Measurements from ENCODE around the gene SLC35F3.

DNA sequence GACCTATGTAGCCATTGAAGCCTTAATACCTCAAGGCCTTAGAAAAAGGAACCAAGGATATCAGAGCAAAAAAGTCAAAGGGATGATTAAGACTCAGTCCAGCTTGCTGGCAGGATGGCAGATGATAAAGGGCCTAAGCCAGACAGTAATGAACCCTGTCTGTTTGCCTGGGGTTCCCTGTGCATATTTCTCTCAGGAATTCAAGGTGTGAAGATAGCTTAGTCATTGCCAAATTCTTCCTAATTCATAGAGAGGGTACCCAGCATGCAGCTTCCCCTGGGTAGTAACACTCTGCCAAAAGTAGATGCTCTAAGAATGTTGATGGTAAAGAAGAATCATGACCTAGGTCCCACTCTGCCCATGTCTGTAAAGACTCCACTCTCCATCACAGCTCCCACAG is 258.2 kb downstream of the SLC35F3 start:
- TF ChIP-seq, protein P1, sequence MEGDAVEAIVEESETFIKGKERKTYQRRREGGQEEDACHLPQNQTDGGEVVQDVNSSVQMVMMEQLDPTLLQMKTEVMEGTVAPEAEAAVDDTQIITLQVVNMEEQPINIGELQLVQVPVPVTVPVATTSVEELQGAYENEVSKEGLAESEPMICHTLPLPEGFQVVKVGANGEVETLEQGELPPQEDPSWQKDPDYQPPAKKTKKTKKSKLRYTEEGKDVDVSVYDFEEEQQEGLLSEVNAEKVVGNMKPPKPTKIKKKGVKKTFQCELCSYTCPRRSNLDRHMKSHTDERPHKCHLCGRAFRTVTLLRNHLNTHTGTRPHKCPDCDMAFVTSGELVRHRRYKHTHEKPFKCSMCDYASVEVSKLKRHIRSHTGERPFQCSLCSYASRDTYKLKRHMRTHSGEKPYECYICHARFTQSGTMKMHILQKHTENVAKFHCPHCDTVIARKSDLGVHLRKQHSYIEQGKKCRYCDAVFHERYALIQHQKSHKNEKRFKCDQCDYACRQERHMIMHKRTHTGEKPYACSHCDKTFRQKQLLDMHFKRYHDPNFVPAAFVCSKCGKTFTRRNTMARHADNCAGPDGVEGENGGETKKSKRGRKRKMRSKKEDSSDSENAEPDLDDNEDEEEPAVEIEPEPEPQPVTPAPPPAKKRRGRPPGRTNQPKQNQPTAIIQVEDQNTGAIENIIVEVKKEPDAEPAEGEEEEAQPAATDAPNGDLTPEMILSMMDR (IDR thresholded peaks at IDR 0.05): no peak
- TF ChIP-seq, protein P2, sequence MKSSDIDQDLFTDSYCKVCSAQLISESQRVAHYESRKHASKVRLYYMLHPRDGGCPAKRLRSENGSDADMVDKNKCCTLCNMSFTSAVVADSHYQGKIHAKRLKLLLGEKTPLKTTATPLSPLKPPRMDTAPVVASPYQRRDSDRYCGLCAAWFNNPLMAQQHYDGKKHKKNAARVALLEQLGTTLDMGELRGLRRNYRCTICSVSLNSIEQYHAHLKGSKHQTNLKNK (CRISPR knock-in tag; IDR thresholded peaks at IDR 0.05): no peak
- TF ChIP-seq, protein P3, sequence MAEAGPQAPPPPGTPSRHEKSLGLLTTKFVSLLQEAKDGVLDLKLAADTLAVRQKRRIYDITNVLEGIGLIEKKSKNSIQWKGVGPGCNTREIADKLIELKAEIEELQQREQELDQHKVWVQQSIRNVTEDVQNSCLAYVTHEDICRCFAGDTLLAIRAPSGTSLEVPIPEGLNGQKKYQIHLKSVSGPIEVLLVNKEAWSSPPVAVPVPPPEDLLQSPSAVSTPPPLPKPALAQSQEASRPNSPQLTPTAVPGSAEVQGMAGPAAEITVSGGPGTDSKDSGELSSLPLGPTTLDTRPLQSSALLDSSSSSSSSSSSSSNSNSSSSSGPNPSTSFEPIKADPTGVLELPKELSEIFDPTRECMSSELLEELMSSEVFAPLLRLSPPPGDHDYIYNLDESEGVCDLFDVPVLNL (CRISPR knock-in tag; IDR thresholded peaks at IDR 0.05; ENCODE audit: borderline replicate concordance, low read depth): no peak
- TF ChIP-seq, protein P4, sequence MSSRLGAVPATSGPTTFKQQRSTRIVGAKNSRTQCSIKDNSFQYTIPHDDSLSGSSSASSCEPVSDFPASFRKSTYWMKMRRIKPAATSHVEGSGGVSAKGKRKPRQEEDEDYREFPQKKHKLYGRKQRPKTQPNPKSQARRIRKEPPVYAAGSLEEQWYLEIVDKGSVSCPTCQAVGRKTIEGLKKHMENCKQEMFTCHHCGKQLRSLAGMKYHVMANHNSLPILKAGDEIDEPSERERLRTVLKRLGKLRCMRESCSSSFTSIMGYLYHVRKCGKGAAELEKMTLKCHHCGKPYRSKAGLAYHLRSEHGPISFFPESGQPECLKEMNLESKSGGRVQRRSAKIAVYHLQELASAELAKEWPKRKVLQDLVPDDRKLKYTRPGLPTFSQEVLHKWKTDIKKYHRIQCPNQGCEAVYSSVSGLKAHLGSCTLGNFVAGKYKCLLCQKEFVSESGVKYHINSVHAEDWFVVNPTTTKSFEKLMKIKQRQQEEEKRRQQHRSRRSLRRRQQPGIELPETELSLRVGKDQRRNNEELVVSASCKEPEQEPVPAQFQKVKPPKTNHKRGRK (CRISPR knock-in tag; IDR thresholded peaks at IDR 0.05; ENCODE audit: borderline replicate concordance): no peak
- TF ChIP-seq JUN (CRISPR knock-in tag; IDR thresholded peaks at IDR 0.05): no peak
- no peak for TF ChIP-seq ZNF138 (CRISPR knock-in tag; conservative IDR thresholded peaks at IDR 0.05)
- no peak for TF ChIP-seq ZNF416 (CRISPR knock-in tag; IDR thresholded peaks at IDR 0.05)
- TF ChIP-seq, protein P5, sequence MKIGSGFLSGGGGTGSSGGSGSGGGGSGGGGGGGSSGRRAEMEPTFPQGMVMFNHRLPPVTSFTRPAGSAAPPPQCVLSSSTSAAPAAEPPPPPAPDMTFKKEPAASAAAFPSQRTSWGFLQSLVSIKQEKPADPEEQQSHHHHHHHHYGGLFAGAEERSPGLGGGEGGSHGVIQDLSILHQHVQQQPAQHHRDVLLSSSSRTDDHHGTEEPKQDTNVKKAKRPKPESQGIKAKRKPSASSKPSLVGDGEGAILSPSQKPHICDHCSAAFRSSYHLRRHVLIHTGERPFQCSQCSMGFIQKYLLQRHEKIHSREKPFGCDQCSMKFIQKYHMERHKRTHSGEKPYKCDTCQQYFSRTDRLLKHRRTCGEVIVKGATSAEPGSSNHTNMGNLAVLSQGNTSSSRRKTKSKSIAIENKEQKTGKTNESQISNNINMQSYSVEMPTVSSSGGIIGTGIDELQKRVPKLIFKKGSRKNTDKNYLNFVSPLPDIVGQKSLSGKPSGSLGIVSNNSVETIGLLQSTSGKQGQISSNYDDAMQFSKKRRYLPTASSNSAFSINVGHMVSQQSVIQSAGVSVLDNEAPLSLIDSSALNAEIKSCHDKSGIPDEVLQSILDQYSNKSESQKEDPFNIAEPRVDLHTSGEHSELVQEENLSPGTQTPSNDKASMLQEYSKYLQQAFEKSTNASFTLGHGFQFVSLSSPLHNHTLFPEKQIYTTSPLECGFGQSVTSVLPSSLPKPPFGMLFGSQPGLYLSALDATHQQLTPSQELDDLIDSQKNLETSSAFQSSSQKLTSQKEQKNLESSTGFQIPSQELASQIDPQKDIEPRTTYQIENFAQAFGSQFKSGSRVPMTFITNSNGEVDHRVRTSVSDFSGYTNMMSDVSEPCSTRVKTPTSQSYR (CRISPR knock-in tag; IDR thresholded peaks at IDR 0.05): no peak
- TF ChIP-seq, protein P6, sequence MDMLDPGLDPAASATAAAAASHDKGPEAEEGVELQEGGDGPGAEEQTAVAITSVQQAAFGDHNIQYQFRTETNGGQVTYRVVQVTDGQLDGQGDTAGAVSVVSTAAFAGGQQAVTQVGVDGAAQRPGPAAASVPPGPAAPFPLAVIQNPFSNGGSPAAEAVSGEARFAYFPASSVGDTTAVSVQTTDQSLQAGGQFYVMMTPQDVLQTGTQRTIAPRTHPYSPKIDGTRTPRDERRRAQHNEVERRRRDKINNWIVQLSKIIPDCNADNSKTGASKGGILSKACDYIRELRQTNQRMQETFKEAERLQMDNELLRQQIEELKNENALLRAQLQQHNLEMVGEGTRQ (CRISPR knock-in tag; IDR thresholded peaks at IDR 0.05): no peak
- TF ChIP-seq, protein P7, sequence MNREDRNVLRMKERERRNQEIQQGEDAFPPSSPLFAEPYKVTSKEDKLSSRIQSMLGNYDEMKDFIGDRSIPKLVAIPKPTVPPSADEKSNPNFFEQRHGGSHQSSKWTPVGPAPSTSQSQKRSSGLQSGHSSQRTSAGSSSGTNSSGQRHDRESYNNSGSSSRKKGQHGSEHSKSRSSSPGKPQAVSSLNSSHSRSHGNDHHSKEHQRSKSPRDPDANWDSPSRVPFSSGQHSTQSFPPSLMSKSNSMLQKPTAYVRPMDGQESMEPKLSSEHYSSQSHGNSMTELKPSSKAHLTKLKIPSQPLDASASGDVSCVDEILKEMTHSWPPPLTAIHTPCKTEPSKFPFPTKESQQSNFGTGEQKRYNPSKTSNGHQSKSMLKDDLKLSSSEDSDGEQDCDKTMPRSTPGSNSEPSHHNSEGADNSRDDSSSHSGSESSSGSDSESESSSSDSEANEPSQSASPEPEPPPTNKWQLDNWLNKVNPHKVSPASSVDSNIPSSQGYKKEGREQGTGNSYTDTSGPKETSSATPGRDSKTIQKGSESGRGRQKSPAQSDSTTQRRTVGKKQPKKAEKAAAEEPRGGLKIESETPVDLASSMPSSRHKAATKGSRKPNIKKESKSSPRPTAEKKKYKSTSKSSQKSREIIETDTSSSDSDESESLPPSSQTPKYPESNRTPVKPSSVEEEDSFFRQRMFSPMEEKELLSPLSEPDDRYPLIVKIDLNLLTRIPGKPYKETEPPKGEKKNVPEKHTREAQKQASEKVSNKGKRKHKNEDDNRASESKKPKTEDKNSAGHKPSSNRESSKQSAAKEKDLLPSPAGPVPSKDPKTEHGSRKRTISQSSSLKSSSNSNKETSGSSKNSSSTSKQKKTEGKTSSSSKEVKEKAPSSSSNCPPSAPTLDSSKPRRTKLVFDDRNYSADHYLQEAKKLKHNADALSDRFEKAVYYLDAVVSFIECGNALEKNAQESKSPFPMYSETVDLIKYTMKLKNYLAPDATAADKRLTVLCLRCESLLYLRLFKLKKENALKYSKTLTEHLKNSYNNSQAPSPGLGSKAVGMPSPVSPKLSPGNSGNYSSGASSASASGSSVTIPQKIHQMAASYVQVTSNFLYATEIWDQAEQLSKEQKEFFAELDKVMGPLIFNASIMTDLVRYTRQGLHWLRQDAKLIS (CRISPR knock-in tag; IDR thresholded peaks at IDR 0.05; ENCODE audit: borderline replicate concordance): no peak
- TF ChIP-seq, protein P8, sequence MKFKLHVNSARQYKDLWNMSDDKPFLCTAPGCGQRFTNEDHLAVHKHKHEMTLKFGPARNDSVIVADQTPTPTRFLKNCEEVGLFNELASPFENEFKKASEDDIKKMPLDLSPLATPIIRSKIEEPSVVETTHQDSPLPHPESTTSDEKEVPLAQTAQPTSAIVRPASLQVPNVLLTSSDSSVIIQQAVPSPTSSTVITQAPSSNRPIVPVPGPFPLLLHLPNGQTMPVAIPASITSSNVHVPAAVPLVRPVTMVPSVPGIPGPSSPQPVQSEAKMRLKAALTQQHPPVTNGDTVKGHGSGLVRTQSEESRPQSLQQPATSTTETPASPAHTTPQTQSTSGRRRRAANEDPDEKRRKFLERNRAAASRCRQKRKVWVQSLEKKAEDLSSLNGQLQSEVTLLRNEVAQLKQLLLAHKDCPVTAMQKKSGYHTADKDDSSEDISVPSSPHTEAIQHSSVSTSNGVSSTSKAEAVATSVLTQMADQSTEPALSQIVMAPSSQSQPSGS (CRISPR knock-in tag; IDR thresholded peaks at IDR 0.05; ENCODE audit: borderline replicate concordance, low read depth): no peak
- TF ChIP-seq TEAD1 (CRISPR knock-in tag; IDR thresholded peaks at IDR 0.05): no peak
- TF ChIP-seq FOXJ3 (CRISPR knock-in tag; IDR thresholded peaks at IDR 0.05; ENCODE audit: borderline replicate concordance): no peak
